Gastroesophageal sphincter (tissue), 3 donors: Measurements from ENCODE around the gene FBXL13.

Experiments used
- EP300 ChIP-seq: sonication (generic); formaldehyde crosslinking; IDR thresholded peaks from one replicate; pipeline ENCODE4 v1.6.1; 2017; ENCODE audit warnings: antibody characterized with exemption, mild to moderate bottlenecking
- POLR2A ChIP-seq, 2 donors: fragments of 450-650 bp; IDR thresholded peaks; one replicate each; pipeline ENCODE4 v1.6.1; 2017; ENCODE audit warnings: antibody characterized with exemption in 2 of 2, mild to moderate bottlenecking in 2 of 2, moderate library complexity in 1 of 2
- POLR2AphosphoS5 ChIP-seq: sonication (generic); formaldehyde crosslinking; IDR thresholded peaks from one replicate; pipeline ENCODE4 v1.6.1; 2017; ENCODE audit warnings: antibody characterized with exemption
- TF ChIP-seq, protein P1 (sequence below), 4 experiments: fragments of 200-600 bp in 2 of 4; fragments of 450-650 bp in 2 of 4; sonication (generic) in 1 of 4; IDR thresholded peaks; one replicate each; pipeline ENCODE4 v1.5.1; 2017 to 2019; ENCODE audit warnings: antibody characterized with exemption in 4 of 4, mild to moderate bottlenecking in 2 of 4, moderate library complexity in 2 of 4

- TF ChIP-seq, protein P1, sequence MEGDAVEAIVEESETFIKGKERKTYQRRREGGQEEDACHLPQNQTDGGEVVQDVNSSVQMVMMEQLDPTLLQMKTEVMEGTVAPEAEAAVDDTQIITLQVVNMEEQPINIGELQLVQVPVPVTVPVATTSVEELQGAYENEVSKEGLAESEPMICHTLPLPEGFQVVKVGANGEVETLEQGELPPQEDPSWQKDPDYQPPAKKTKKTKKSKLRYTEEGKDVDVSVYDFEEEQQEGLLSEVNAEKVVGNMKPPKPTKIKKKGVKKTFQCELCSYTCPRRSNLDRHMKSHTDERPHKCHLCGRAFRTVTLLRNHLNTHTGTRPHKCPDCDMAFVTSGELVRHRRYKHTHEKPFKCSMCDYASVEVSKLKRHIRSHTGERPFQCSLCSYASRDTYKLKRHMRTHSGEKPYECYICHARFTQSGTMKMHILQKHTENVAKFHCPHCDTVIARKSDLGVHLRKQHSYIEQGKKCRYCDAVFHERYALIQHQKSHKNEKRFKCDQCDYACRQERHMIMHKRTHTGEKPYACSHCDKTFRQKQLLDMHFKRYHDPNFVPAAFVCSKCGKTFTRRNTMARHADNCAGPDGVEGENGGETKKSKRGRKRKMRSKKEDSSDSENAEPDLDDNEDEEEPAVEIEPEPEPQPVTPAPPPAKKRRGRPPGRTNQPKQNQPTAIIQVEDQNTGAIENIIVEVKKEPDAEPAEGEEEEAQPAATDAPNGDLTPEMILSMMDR (IDR thresholded peaks at IDR 0.05): no peak
- TF ChIP-seq POLR2AphosphoS5 (no peak), POLR2A (IDR thresholded peaks at IDR 0.05) (no peak), EP300 (no peak)
Measured at GRCh38 chr7:102942181-102942866, 132.3 kb downstream of the FBXL13 start.
